Heart right ventricle (tissue), 16 donors: Measurements from ENCODE around the gene LIPG. TPM values are rescaled to one million over a fixed set of nuclear protein-coding genes. Genes with fewer than 3 reads are reported as not detected.

ENCODE experiments used
- ATAC-seq, 8 donors: fragments of 200-7000 bp; cut with Tn5 transposase; one replicate each; pipeline ENCODE4 v1.9.1; 2020; ENCODE audit warnings: mild to moderate bottlenecking in 8 of 8, moderate library complexity in 8 of 8, moderate number of reproducible peaks in 1 of 8
- DNase-seq, 2 donors: peaks; one replicate each; pipeline ENCODE4 v3.0.0-alpha.2; 2020
- H3K27ac ChIP-seq, 10 donors: fragments of 200-600 bp; sonication (generic) in 2 of 10; one replicate each; pipeline versions ENCODE4 v1.5.0 to v1.8.0; 2020 to 2022; ENCODE audit warnings: mild to moderate bottlenecking in 3 of 10
- H3K27me3 ChIP-seq, 7 donors: fragments of 200-600 bp; one replicate each; pipeline ENCODE4 v1.8.0; 2021 to 2022; ENCODE audit warnings: mild to moderate bottlenecking in 2 of 7
- H3K36me3 ChIP-seq, 9 donors: fragments of 200-600 bp; sonication (generic) in 1 of 9; one replicate each; pipeline versions ENCODE4 v1.5.0 to v1.8.0; 2020 to 2022; ENCODE audit warnings: mild to moderate bottlenecking in 2 of 9
- H3K4me1 ChIP-seq, 9 donors: fragments of 200-600 bp; sonication (generic) in 1 of 9; one replicate each; pipeline versions ENCODE4 v1.5.0 to v1.8.0; 2020 to 2022; ENCODE audit warnings: mild to moderate bottlenecking in 4 of 9
- H3K4me3 ChIP-seq, 10 donors: fragments of 200-600 bp; sonication (generic) in 2 of 10; one replicate each; pipeline versions ENCODE4 v1.5.0 to v1.8.0; 2020 to 2022; ENCODE audit warnings: mild to moderate bottlenecking in 7 of 10, moderate library complexity in 2 of 10
- H3K9me3 ChIP-seq, 11 donors: fragments of 200-600 bp in 10 of 11; sonication (generic) in 2 of 11; one replicate each; pipeline versions ENCODE4 v1.5.0 to v1.8.0; 2013 to 2022; ENCODE audit warnings: mild to moderate bottlenecking in 2 of 11, control low read depth in 1 of 11, moderate library complexity in 1 of 11
- WGBS, 2 donors: extraction: QIAGEN DNeasy Blood & Tissue Kit; methylation state at CpG; one replicate each; pipeline ENCODE4 v1.1.7; 2013; ENCODE audit warnings: inconsistent platforms in 1 of 2; 5-methylcytosine and 5-hydroxymethylcytosine counted together
- intact Hi-C, 10 donors: fragments of 100-400 bp; cut with DNase I; formaldehyde crosslinking; loops; one replicate each; pipeline versions ENCODE4 v1.11.1 to v1.14.2; 2022
- polyA plus RNA-seq, 2 donors: library from polyadenylated mRNA; stranded (reverse); fragments of 200-250 nt; gene quantifications; one replicate each; pipeline ENCODE4 v1.2.3, GENCODE V29; 2013
- total RNA-seq, 10 donors: library from RNA; stranded (reverse); fragmentation: NEBNext Ultra II Directional in 3 of 10; extraction: Animal tissue kit (Norgen Biotek cat#: 25700) in 3 of 10; gene quantifications; one replicate each; pipeline versions ENCODE4 v1.2.1 to v1.2.4, GENCODE V29; 2021 to 2023
- TF ChIP-seq, protein P1 (sequence below), 9 donors: fragments of 200-600 bp; sonication (generic) in 2 of 9; IDR thresholded peaks; one replicate each; pipeline versions ENCODE4 v1.5.0 to v1.8.0; 2021 to 2022; ENCODE audit warnings: antibody characterized with exemption in 9 of 9, mild to moderate bottlenecking in 5 of 9, moderate library complexity in 1 of 9
- donor health status: Arrhythmogenic right ventricular cardiomyopathy.
- donor health status: ischemic (EF 13 %, LVEDD 7.1; RV severe dilation, severe dysfunction).
- donor health status: healthy with polysubstance abuse.
- donor health status: DM: no; HTN: yes; CAD: no.
- donor health status: DM: no; HTN: no; CAD: no.
- donor health status: ischemic (EF 25% LVEDD 6.9; RV normal size, moderate dysfunction).
- donor health status: ischemic (EF 25% LVEDD 5.7; RV mildly dilated, moderate dysfunction).
- donor health status: healthy.
- donor health status: DM: yes; HTN: yes; CAD: no.
- donor health status: Ischemic cardiomyopathy.
- donor health status: ischemic (EF 35%, LVEDD 5.7; RV mildly dilated, moderate dysfunction).
- donor health status: nonischemic (EF 11% LVEDD 7.7; RV severe dilation, severe dysfunction).
- donor health status: DM: yes; HTN: yes; CAD: no.
- donor health status: PGD.
- donor health status: ischemic (EF 29% LVEDD 5.4; RV normal size, mild dysfunction).
- donor health status: nonischemic (EF 23%, LVEDD 6.1; RV moderate dilation, normal function).

The LIPG gene
- total and polyA plus RNA-seq, 12 donors, result 0.07 to 14.0 (median 0.42) TPM; not detected in 3

DNA sequence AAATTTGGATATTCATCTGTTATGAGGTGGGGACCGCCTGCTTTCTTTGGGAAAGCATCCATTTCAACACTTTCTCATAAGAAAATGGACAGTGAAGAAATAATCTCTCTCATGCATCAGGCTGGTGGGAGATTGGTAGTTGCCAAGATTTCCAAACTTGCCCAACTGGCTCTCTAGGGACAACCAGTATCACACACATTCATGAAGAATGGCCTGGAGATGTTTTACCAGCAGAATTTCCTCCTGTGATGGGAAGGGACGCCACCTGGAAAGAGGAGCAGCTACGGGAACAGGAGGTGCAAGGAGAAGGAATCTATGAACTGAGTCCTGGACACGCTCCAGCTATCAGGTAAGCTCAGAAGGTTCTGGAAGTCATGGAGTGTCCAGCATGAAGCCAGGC is 39.4 kb downstream of the LIPG start:
- H3K9me3 ChIP-seq, result peaks cover 0 to 14% (median 5%) of the 10 kb centered on the region in 11 donors
- no peaks in the 10 kb centered on the region for H3K4me1 ChIP-seq
- TF ChIP-seq, protein P1, sequence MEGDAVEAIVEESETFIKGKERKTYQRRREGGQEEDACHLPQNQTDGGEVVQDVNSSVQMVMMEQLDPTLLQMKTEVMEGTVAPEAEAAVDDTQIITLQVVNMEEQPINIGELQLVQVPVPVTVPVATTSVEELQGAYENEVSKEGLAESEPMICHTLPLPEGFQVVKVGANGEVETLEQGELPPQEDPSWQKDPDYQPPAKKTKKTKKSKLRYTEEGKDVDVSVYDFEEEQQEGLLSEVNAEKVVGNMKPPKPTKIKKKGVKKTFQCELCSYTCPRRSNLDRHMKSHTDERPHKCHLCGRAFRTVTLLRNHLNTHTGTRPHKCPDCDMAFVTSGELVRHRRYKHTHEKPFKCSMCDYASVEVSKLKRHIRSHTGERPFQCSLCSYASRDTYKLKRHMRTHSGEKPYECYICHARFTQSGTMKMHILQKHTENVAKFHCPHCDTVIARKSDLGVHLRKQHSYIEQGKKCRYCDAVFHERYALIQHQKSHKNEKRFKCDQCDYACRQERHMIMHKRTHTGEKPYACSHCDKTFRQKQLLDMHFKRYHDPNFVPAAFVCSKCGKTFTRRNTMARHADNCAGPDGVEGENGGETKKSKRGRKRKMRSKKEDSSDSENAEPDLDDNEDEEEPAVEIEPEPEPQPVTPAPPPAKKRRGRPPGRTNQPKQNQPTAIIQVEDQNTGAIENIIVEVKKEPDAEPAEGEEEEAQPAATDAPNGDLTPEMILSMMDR (IDR thresholded peaks at IDR 0.05), result no peak
- H3K27me3 ChIP-seq, result peaks cover 0 to 18% (median 0%) of the 10 kb centered on the region in 7 donors
- 89 to 91% methylated on average over 4 of the region's 4 CpGs for WGBS, 2 donors
- intact Hi-C loops, result no loop called here
- no peak overlapping the region for H3K27ac ChIP-seq
- H3K36me3 ChIP-seq, result no peaks in the 10 kb centered on the region
- DNase-seq (no peak), ATAC-seq (no peak)
- H3K4me3 ChIP-seq, result no peak overlapping the region

GRCh38 chr18:49608366-49609255 is 46.8 kb downstream of the LIPG start:
- TF ChIP-seq, protein P1 (IDR thresholded peaks at IDR 0.05), result no peak
- peaks cover 0 to 14% (median 5%) of the 10 kb centered on the region in 11 donors for H3K9me3 ChIP-seq
- 90 to 95% methylated on average over 4 of the region's 4 CpGs for WGBS, 2 donors
- no peaks in the 10 kb centered on the region for H3K36me3 ChIP-seq
- intact Hi-C loops, result no loop called here
- no peak overlapping the region for H3K4me3 ChIP-seq
- H3K4me1 ChIP-seq, result no peaks in the 10 kb centered on the region
- no peak overlapping the region for H3K27ac ChIP-seq
- peaks cover 0 to 14% (median 4%) of the 10 kb centered on the region in 7 donors for H3K27me3 ChIP-seq
- ATAC-seq, result no peak
- DNase-seq, result no peak

DNA sequence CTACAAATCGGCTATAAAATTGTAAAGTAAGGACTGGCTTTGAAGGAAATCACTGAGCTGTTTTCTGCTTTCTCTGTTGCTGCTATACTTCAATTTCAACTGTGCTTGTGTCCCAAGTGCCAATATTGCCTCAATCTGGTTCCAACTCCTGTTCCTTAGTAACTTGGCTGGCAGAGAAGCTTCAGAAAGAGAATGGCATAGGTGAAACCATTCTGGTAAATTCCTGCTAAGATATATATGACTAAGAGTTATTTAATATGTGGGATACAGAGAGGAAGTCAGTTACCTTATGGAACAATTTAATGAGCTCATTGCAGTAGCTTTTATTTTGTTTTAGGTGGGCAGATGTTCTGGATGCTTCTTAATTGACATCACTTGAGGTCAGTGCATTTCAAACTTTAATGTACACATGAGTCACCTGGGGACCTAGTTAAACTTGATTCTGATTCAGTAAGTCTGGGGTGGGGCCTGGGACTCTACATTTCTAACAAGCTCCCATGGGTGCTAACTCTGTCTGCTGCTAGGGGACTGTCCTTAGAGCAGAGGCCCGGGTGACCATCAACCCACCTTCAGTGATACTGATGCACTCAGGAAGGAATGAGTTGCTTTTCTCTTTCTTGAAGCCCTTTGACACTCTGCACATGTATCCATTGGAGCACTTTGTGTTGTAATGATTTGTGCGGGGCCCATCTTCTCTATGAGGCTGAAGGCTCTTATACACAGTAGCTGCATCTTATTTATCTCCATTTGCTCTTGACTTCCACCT is 47.6 kb downstream of the LIPG start:
- Histone ChIP-seq H3K27me3 (peaks cover 0 to 21% (median 7%) of the 10 kb centered on the region in 7 donors), H3K4me3 (no peak overlapping the region), H3K36me3 (no peaks in the 10 kb centered on the region), H3K4me1 (no peaks in the 10 kb centered on the region), H3K27ac (no peak overlapping the region), H3K9me3 (peaks cover 0 to 14% (median 5%) of the 10 kb centered on the region in 11 donors)
- ATAC-seq (no peak), DNase-seq (no peak)
- intact Hi-C loops, result no loop called here
- TF ChIP-seq, protein P1 (IDR thresholded peaks at IDR 0.05), result no peak
- WGBS, 2 donors, result 88 to 91% methylated on average over 3 of the region's 3 CpGs

GRCh38 chr18:49610022-49610445 is 48.2 kb downstream of the LIPG start:
- DNase-seq, result no peak
- H3K9me3 ChIP-seq, result peaks cover 0 to 12% (median 5%) of the 10 kb centered on the region in 11 donors
- 88 to 95% methylated on average over 3 of the region's 3 CpGs for WGBS, 2 donors
- no peaks in the 10 kb centered on the region for H3K4me1 ChIP-seq
- H3K27me3 ChIP-seq, result peaks cover 0 to 22% (median 7%) of the 10 kb centered on the region in 7 donors
- no peak overlapping the region for H3K4me3 ChIP-seq
- TF ChIP-seq, protein P1 (IDR thresholded peaks at IDR 0.05), result no peak
- intact Hi-C loops, result no loop called here
- no peak for ATAC-seq
- no peaks in the 10 kb centered on the region for H3K36me3 ChIP-seq
- H3K27ac ChIP-seq, result no peak overlapping the region
